HepG2 (cell line): Measurements from ENCODE around the gene FGF18. TPM values are rescaled to one million over a fixed set of nuclear protein-coding genes. Genes with fewer than 3 reads are reported as not detected.

Experiments used
- ATAC-seq: fragments of 200-7000 bp; cut with Tn5 transposase; 3 replicates; pipeline ENCODE4 v1.9.1; 2020; ENCODE audit warnings: mild to moderate bottlenecking, moderate library complexity
- BruUV-seq: library from RNA; stranded (reverse); fragments of 400-500 nt; replicated peaks from 2 replicates; lab custom pipeline; 2021; lab: Mats Ljungman, UMichigan
- CTCF ChIA-PET: fragments of 300-600 bp; formaldehyde crosslinking; extraction: SDS; loops from one replicate; lab custom pipeline; 2021; ENCODE audit warnings: low total read pairs, inconsistent platforms, low intra/inter-chr PET ratio; lab: Yijun Ruan, JAX
- POLR2A ChIA-PET: fragments of 350-600 bp; sonication (Branson Sonifier 250); formaldehyde crosslinking; loops from one replicate; lab custom pipeline; 2020; ENCODE audit warnings: antibody characterized with exemption, inconsistent platforms; lab: Yijun Ruan, JAX
- DNase-seq: peaks from one replicate; pipeline ENCODE4 v3.0.0-alpha.2; 2015; ENCODE audit warnings: low spot score
- FAIRE-seq: peaks from 3 replicates; lab custom pipeline; 2011; peaks lifted over from hg19 to GRCh38; lab: Jason Lieb, UNC
- H2AFZ ChIP-seq: one replicate; pipeline ENCODE4 v1.6.1; 2011; ENCODE audit warnings: low read length, inconsistent platforms
- H3K27ac ChIP-seq: fragments of 300-600 bp; 3 replicates; pipeline ENCODE4 v1.8.0; 2011; ENCODE audit warnings: mixed run types, mild to moderate bottlenecking, mixed read lengths, low read length, inconsistent platforms; ENCODE audit not compliant: insufficient read depth; ENCODE audit errors: extremely low read length
- H3K27me3 ChIP-seq, 2 experiments: fragments of 200-600 bp in 1 of 2; 2 replicates in 1 of 2; 3 replicates in 1 of 2; pipeline versions ENCODE4 v1.6.0 to v1.8.0; 2011; ENCODE audit warnings: low read length in 2 of 2, mild to moderate bottlenecking in 2 of 2, moderate library complexity in 2 of 2, inconsistent platforms in 1 of 2; ENCODE audit not compliant: insufficient read depth in 2 of 2, control insufficient read depth in 1 of 2
- H3K36me3 ChIP-seq, 2 experiments: fragments of 200-600 bp in 1 of 2; replicated peaks in 1 of 2; 2 replicates in 1 of 2; 3 replicates in 1 of 2; pipeline versions ENCODE4 v1.5.1 to v1.8.0; 2011; ENCODE audit warnings: low read length in 2 of 2, inconsistent platforms in 1 of 2; ENCODE audit not compliant: insufficient read depth in 2 of 2, control insufficient read depth in 1 of 2
- H3K4me1 ChIP-seq: 2 replicates; pipeline ENCODE4 v1.5.1; 2012; ENCODE audit warnings: low read length, inconsistent platforms; ENCODE audit not compliant: insufficient read depth
- H3K4me2 ChIP-seq: 2 replicates; pipeline ENCODE4 v1.6.0; 2011; ENCODE audit warnings: low read depth, low read length, inconsistent platforms
- H3K4me3 ChIP-seq, 3 experiments: fragments of 200-600 bp in 1 of 3; sonication (generic), shearing (Covaris generic) in 1 of 3; replicated peaks in 1 of 3; 2 replicates each; pipeline ENCODE4 v1.5.1; 2011 to 2016; ENCODE audit warnings: low read length in 3 of 3, inconsistent platforms in 2 of 3, low read depth in 2 of 3, mild to moderate bottlenecking in 2 of 3, control low read depth in 1 of 3, mixed read lengths in 1 of 3; ENCODE audit not compliant: insufficient read depth in 1 of 3
- H3K79me2 ChIP-seq: one replicate; pipeline ENCODE4 v1.6.1; 2011; ENCODE audit warnings: low read length, inconsistent platforms; ENCODE audit not compliant: insufficient read depth
- H3K9ac ChIP-seq: 2 replicates; pipeline ENCODE4 v1.6.0; 2011; ENCODE audit warnings: mild to moderate bottlenecking, low read depth, low read length, inconsistent platforms; ENCODE audit not compliant: insufficient read depth
- H3K9me3 ChIP-seq: 2 replicates; pipeline ENCODE4 v1.5.1; 2012; ENCODE audit warnings: mild to moderate bottlenecking, low read length
- H4K20me1 ChIP-seq: 2 replicates; pipeline ENCODE4 v1.6.0; 2011; ENCODE audit warnings: inconsistent platforms, mild to moderate bottlenecking, low read length, moderate library complexity; ENCODE audit not compliant: insufficient read depth
- NFE2L2 ChIP-seq: fragments of 150-350 bp; IDR thresholded peaks from 2 replicates; pipeline ENCODE4 v1.6.1; 2014; ENCODE audit warnings: low read length
- ZFP36L2 ChIP-seq: sonication (generic); formaldehyde crosslinking; IDR thresholded peaks from 2 replicates; pipeline ENCODE4 v1.4.0; 2020; ENCODE audit warnings: missing genetic modification reagents
- ZNF335 ChIP-seq: sonication (generic); formaldehyde crosslinking; IDR thresholded peaks from 2 replicates; pipeline ENCODE4 v1.4.0; 2020; ENCODE audit warnings: missing genetic modification reagents
- ZNF510 ChIP-seq: sonication (generic); formaldehyde crosslinking; IDR thresholded peaks from 2 replicates; pipeline ENCODE4 v1.4.0; 2020; ENCODE audit warnings: low read depth, mild to moderate bottlenecking, missing genetic modification reagents
- ZNF780A ChIP-seq: sonication (generic); formaldehyde crosslinking; IDR thresholded peaks from 2 replicates; pipeline ENCODE4 v1.8.0; 2022; ENCODE audit warnings: mild to moderate bottlenecking, missing genetic modification reagents, moderate library complexity
- WGBS: methylation state at CpG from one replicate; pipeline ENCODE4 v1.1.6; 2017; ENCODE audit warnings: low lambda C conversion rate; 5-methylcytosine and 5-hydroxymethylcytosine counted together
- in situ Hi-C: cut with HindIII; loops from 2 replicates; pipeline ENCODE4 v1.10.0; 2017; ENCODE audit warnings: low pct_unique_long_range_greater_than_20kb; ENCODE audit not compliant: extremely low pct_ligation_motif_present
- intact Hi-C: fragments of 100-400 bp; cut with micrococcal nuclease; formaldehyde crosslinking; loops from one replicate; pipeline ENCODE4 v1.10.0; 2022; ENCODE audit not compliant: unreplicated experiment
- polyA plus RNA-seq, 8 experiments: library from polyadenylated mRNA; depleted of rRNA in 3 of 8; stranded (reverse) in 7 of 8; unstranded in 1 of 8; fragments of >200 nt; fragmentation: Illumina TruSeq in 4 of 8; extraction: Trizol in 4 of 8; gene quantifications; 2 replicates each; pipeline versions ENCODE4 v1.2.1 to v1.2.3, GENCODE V29; 2011 to 2016; ENCODE audit warnings: low read depth in 4 of 8, missing spikeins in 1 of 8, mixed read lengths in 1 of 8; ENCODE audit not compliant: insufficient read depth in 1 of 8
- total RNA-seq, 5 experiments: library from RNA; depleted of rRNA; stranded (reverse); fragments of >200 nt; fragmentation: Illumina TruSeq; extraction: Trizol; gene quantifications; 2 replicates each; pipeline ENCODE4 v1.2.3, GENCODE V29; 2016; ENCODE audit warnings: low read depth in 1 of 5
- TF ChIP-seq, protein P1 (sequence below): sonication (generic); formaldehyde crosslinking; IDR thresholded peaks from 2 replicates; pipeline ENCODE4 v1.4.0; 2020; ENCODE audit warnings: missing genetic modification reagents, borderline replicate concordance
- TF ChIP-seq, protein P2 (sequence below): sonication (generic); formaldehyde crosslinking; IDR thresholded peaks from 2 replicates; pipeline ENCODE4 v1.4.0; 2020; ENCODE audit warnings: mild to moderate bottlenecking, missing genetic modification reagents

The FGF18 gene
- total and polyA plus RNA-seq, 2 of the 13 experiments (the other 11 are each of a cell fraction or from before 2014, with no cell fraction given): not detected

DNA sequence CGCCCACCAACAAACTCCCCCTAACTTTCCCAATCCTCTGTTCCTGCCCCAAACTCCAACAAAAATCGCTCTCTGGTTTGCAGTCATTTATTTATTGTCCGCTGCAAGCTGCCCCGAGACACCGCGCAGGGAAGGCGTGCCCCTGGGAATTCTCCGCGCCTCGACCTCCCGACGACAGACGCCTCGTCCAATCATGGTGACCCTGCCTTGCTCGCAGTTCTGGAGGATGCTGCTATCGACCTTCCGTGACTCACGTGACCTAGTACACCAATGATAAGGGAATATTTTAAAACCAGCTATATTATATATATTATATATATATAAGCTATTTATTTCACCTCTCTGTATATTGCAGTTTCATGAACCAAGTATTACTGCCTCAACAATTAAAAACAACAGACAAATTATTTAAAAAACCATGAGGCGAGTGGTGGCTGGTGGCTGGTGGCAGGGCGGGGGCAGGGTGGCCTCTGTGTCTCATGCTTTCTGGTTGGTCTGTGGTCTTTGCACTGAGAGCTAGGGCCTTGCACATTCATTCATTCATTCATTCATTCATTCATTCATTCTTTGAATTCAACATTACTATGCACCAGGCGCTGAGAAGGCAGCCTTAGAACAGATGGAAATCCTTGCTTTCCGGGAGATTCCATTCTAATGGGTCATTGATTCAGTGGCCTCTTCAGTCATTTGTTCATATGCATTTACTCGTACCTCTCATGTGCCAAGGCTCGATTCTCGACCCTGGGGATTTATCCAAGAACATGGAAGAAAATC is 37.9 kb downstream of the FGF18 start:
- no peak for FAIRE-seq
- WGBS: 72% methylated on average over 25 of the region's 25 CpGs
- H3K79me2 ChIP-seq: no peaks in the 10 kb centered on the region
- H3K9me3 ChIP-seq: no peaks in the 10 kb centered on the region
- no peaks in the 10 kb centered on the region for H4K20me1 ChIP-seq
- intact Hi-C loops: no loop called here
- ChIA-PET CTCF (no interaction called here), POLR2A (no interaction called here)
- H3K9ac ChIP-seq: no peak overlapping the region
- no peak overlapping the region for H3K4me3 ChIP-seq
- no peak for DNase-seq
- H3K36me3 ChIP-seq: no peaks in the 10 kb centered on the region
- H3K4me2 ChIP-seq: no peak overlapping the region
- BruUV-seq: no TSS peak
- ATAC-seq: no peak
- H3K27ac ChIP-seq: no peak overlapping the region
- no peak overlapping the region for H2AFZ ChIP-seq
- H3K27me3 ChIP-seq: peaks cover 3 to 6% of the 10 kb centered on the region in 2 experiments; a peak in 3 of 5 replicates
- TF ChIP-seq NFE2L2: no peak
- TF ChIP-seq ZNF335 (CRISPR knock-in tag): no peak
- TF ChIP-seq, protein P1, sequence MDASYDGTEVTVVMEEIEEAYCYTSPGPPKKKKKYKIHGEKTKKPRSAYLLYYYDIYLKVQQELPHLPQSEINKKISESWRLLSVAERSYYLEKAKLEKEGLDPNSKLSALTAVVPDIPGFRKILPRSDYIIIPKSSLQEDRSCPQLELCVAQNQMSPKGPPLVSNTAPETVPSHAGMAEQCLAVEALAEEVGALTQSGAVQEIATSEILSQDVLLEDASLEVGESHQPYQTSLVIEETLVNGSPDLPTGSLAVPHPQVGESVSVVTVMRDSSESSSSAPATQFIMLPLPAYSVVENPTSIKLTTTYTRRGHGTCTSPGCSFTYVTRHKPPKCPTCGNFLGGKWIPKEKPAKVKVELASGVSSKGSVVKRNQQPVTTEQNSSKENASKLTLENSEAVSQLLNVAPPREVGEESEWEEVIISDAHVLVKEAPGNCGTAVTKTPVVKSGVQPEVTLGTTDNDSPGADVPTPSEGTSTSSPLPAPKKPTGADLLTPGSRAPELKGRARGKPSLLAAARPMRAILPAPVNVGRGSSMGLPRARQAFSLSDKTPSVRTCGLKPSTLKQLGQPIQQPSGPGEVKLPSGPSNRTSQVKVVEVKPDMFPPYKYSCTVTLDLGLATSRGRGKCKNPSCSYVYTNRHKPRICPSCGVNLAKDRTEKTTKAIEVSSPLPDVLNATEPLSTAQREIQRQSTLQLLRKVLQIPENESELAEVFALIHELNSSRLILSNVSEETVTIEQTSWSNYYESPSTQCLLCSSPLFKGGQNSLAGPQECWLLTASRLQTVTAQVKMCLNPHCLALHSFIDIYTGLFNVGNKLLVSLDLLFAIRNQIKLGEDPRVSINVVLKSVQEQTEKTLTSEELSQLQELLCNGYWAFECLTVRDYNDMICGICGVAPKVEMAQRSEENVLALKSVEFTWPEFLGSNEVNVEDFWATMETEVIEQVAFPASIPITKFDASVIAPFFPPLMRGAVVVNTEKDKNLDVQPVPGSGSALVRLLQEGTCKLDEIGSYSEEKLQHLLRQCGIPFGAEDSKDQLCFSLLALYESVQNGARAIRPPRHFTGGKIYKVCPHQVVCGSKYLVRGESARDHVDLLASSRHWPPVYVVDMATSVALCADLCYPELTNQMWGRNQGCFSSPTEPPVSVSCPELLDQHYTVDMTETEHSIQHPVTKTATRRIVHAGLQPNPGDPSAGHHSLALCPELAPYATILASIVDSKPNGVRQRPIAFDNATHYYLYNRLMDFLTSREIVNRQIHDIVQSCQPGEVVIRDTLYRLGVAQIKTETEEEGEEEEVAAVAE (CRISPR knock-in tag): no peak
- TF ChIP-seq ZFP36L2: no peak
- no peak for TF ChIP-seq ZNF510 (CRISPR knock-in tag)
- no peak for TF ChIP-seq ZNF780A (CRISPR knock-in tag)
- TF ChIP-seq, protein P2, sequence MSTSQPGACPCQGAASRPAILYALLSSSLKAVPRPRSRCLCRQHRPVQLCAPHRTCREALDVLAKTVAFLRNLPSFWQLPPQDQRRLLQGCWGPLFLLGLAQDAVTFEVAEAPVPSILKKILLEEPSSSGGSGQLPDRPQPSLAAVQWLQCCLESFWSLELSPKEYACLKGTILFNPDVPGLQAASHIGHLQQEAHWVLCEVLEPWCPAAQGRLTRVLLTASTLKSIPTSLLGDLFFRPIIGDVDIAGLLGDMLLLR: no peak
- H3K4me1 ChIP-seq: no peaks in the 10 kb centered on the region
- in situ Hi-C loops: no loop called here
